ENCODE results near the gene DENND4C.

DNA sequence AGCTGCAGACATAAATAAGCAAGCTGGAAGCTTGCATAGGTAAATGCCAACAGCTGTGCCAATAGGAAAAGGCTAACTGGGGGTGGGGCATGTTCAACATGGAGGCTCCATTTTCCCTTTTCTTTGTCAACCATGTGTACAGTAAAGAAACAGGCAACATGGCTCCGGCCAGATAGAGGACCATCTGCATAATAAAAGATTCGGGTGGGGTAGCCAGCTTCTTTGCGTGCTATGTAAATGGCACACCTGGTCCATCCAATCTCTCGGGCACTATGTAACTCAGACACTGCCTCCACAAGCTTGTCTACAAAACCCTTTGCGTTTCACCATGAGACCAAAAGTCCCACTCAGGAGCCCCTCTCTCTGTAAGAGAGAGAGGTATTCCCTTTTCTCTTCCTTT, 41.7 kb upstream of the DENND4C start:
- TF ChIP-seq POLR2AphosphoS5 (IDR thresholded peaks at IDR 0.05; ENCODE audit: low read depth, low read length) (no peak), TAF1 (IDR thresholded peaks at IDR 0.05; ENCODE audit: borderline replicate concordance, insufficient read depth, low read length) (no peak)
- TF ChIP-seq, protein P1, sequence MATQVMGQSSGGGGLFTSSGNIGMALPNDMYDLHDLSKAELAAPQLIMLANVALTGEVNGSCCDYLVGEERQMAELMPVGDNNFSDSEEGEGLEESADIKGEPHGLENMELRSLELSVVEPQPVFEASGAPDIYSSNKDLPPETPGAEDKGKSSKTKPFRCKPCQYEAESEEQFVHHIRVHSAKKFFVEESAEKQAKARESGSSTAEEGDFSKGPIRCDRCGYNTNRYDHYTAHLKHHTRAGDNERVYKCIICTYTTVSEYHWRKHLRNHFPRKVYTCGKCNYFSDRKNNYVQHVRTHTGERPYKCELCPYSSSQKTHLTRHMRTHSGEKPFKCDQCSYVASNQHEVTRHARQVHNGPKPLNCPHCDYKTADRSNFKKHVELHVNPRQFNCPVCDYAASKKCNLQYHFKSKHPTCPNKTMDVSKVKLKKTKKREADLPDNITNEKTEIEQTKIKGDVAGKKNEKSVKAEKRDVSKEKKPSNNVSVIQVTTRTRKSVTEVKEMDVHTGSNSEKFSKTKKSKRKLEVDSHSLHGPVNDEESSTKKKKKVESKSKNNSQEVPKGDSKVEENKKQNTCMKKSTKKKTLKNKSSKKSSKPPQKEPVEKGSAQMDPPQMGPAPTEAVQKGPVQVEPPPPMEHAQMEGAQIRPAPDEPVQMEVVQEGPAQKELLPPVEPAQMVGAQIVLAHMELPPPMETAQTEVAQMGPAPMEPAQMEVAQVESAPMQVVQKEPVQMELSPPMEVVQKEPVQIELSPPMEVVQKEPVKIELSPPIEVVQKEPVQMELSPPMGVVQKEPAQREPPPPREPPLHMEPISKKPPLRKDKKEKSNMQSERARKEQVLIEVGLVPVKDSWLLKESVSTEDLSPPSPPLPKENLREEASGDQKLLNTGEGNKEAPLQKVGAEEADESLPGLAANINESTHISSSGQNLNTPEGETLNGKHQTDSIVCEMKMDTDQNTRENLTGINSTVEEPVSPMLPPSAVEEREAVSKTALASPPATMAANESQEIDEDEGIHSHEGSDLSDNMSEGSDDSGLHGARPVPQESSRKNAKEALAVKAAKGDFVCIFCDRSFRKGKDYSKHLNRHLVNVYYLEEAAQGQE (IDR thresholded peaks at IDR 0.05; ENCODE audit: insufficient read depth in 1 of 2, low read depth in 2 of 2, low read length in 2 of 2) = no peak

All from PFSK-1 (cell line).